ENCODE results near the gene DSG4. TPM values are rescaled to one million over a fixed set of nuclear protein-coding genes. Genes with fewer than 3 reads are reported as not detected.

The DSG4 gene
- total and polyA plus RNA-seq, 9 of the 15 experiments (the other 6 are each of a cell fraction or from before 2014, with no cell fraction given), result not detected

DNA sequence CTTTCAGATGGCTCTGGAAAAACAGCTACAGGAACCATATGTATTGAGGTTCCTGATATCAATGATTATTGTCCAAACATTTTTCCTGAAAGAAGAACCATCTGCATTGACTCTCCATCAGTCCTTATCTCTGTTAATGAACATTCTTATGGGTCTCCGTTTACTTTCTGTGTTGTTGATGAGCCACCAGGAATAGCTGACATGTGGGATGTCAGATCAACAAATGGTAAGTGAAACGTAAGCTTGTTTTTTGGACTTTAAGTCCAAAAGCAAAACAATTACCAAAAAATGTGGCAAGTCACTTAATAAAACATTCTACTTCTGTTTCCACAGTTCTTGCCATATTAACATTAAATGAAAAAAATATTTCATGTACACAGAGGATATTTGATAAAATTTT, 26.8 kb downstream of the DSG4 start (continued):
- TF ChIP-seq, protein P1, sequence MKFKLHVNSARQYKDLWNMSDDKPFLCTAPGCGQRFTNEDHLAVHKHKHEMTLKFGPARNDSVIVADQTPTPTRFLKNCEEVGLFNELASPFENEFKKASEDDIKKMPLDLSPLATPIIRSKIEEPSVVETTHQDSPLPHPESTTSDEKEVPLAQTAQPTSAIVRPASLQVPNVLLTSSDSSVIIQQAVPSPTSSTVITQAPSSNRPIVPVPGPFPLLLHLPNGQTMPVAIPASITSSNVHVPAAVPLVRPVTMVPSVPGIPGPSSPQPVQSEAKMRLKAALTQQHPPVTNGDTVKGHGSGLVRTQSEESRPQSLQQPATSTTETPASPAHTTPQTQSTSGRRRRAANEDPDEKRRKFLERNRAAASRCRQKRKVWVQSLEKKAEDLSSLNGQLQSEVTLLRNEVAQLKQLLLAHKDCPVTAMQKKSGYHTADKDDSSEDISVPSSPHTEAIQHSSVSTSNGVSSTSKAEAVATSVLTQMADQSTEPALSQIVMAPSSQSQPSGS (CRISPR knock-in tag; IDR thresholded peaks at IDR 0.05), result no peak
- TF ChIP-seq KHSRP (IDR thresholded peaks at IDR 0.05), result no peak

DNA sequence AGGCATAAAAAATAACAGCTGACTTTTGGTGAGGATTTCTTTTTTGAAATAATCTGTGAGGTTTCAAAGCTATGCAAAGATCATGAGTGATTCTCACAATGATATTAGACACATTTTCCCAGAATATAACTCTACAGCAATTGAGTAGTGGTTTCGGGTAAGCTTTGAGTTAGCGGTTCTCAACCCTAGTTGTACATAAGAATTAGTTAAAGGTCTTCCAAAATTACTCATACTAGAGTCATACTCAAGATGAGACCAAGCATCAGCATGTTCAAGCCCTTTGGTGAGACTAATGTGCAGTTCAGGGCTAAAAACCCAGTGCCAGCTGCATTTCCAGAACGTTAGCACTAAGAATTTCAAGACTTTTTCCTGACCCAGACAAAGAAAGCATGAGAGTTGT, 31.1 kb downstream of the DSG4 start:
- no peaks in the 10 kb centered on the region for H4K20me1 ChIP-seq (replicated peaks; ENCODE audit: control insufficient read depth, insufficient read depth, low read length)
- in situ Hi-C loops (cut with MboI) (no loop called here), intact Hi-C loops (cut with micrococcal nuclease) (no loop called here)
- no peaks in the 10 kb centered on the region for H3K36me3 ChIP-seq (ENCODE audit: control insufficient read depth, insufficient read depth, low read length)
- no peaks in the 10 kb centered on the region for H3K9me1 ChIP-seq (ENCODE audit: control insufficient read depth, insufficient read depth, low read length)
- CTCF ChIA-PET (ENCODE audit: low intra/inter-chr PET ratio), result no interaction called here
- peaks cover 0 to 6% of the 10 kb centered on the region in 2 experiments; a peak in 1 of 5 replicates for H3K4me1 ChIP-seq (replicated peaks in 1 of 2; ENCODE audit: control insufficient read depth in 2 of 2, insufficient read depth in 2 of 2, low read length in 2 of 2)
- H3K9me3 ChIP-seq (replicated peaks; ENCODE audit: control insufficient read depth, insufficient read depth, low read depth, low read length), result no peaks in the 10 kb centered on the region
- no peaks in the 10 kb centered on the region for H3K79me2 ChIP-seq (ENCODE audit: control insufficient read depth, insufficient read depth, low read length)
- H3K9ac ChIP-seq (ENCODE audit: insufficient read depth in 1 of 2, low read depth in 2 of 2, low read length in 2 of 2), result no peak overlapping the region
- H3K27me3 ChIP-seq (ENCODE audit: control insufficient read depth in 2 of 2, insufficient read depth in 2 of 2, low read length in 2 of 2), result peaks cover 0 to 6% of the 10 kb centered on the region in 2 experiments; a peak in 1 of 5 replicates
- DNase-seq (ENCODE audit: extremely low read depth in 1 of 4, low spot score in 3 of 4), result no peak
- no peak overlapping the region for H3K4me2 ChIP-seq (ENCODE audit: insufficient read depth, low read length)
- WGBS (ENCODE audit: insufficient coverage, low coverage, missing lambda C conversion rate), result 3% methylated on average over 3 of the region's 3 CpGs
- ATAC-seq, result no peak
- no peak overlapping the region for H2AFZ ChIP-seq (ENCODE audit: low read depth, low read length)
- H3K27ac ChIP-seq (ENCODE audit: extremely low read depth, low read depth, low read length), result no peak overlapping the region
- no TSS peak for BruUV-seq (replicated peaks)
- no peak for FAIRE-seq
- POLR2A ChIA-PET, result no interaction called here
- no peak overlapping the region for H3K4me3 ChIP-seq
- no peak for TF ChIP-seq LEF1 (IDR thresholded peaks at IDR 0.05)
- no peak for TF ChIP-seq ZNF584 (CRISPR knock-in tag; IDR thresholded peaks at IDR 0.05; ENCODE audit: low read depth)
- TF ChIP-seq ZSCAN32 (CRISPR knock-in tag; IDR thresholded peaks at IDR 0.05), result no peak
- TF ChIP-seq HDAC1 (IDR thresholded peaks at IDR 0.05), result no peak
- TF ChIP-seq, protein P2, sequence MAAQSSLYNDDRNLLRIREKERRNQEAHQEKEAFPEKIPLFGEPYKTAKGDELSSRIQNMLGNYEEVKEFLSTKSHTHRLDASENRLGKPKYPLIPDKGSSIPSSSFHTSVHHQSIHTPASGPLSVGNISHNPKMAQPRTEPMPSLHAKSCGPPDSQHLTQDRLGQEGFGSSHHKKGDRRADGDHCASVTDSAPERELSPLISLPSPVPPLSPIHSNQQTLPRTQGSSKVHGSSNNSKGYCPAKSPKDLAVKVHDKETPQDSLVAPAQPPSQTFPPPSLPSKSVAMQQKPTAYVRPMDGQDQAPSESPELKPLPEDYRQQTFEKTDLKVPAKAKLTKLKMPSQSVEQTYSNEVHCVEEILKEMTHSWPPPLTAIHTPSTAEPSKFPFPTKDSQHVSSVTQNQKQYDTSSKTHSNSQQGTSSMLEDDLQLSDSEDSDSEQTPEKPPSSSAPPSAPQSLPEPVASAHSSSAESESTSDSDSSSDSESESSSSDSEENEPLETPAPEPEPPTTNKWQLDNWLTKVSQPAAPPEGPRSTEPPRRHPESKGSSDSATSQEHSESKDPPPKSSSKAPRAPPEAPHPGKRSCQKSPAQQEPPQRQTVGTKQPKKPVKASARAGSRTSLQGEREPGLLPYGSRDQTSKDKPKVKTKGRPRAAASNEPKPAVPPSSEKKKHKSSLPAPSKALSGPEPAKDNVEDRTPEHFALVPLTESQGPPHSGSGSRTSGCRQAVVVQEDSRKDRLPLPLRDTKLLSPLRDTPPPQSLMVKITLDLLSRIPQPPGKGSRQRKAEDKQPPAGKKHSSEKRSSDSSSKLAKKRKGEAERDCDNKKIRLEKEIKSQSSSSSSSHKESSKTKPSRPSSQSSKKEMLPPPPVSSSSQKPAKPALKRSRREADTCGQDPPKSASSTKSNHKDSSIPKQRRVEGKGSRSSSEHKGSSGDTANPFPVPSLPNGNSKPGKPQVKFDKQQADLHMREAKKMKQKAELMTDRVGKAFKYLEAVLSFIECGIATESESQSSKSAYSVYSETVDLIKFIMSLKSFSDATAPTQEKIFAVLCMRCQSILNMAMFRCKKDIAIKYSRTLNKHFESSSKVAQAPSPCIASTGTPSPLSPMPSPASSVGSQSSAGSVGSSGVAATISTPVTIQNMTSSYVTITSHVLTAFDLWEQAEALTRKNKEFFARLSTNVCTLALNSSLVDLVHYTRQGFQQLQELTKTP (IDR thresholded peaks at IDR 0.05; ENCODE audit: low read depth in 1 of 2, partially characterized antibody in 2 of 2), result no peak
- no peak for TF ChIP-seq MIER1 (IDR thresholded peaks at IDR 0.05; ENCODE audit: low read depth)
- no peak for TF ChIP-seq MEF2A (IDR thresholded peaks at IDR 0.05; ENCODE audit: control insufficient read depth, low read depth, low read length)
- TF ChIP-seq, protein P3, sequence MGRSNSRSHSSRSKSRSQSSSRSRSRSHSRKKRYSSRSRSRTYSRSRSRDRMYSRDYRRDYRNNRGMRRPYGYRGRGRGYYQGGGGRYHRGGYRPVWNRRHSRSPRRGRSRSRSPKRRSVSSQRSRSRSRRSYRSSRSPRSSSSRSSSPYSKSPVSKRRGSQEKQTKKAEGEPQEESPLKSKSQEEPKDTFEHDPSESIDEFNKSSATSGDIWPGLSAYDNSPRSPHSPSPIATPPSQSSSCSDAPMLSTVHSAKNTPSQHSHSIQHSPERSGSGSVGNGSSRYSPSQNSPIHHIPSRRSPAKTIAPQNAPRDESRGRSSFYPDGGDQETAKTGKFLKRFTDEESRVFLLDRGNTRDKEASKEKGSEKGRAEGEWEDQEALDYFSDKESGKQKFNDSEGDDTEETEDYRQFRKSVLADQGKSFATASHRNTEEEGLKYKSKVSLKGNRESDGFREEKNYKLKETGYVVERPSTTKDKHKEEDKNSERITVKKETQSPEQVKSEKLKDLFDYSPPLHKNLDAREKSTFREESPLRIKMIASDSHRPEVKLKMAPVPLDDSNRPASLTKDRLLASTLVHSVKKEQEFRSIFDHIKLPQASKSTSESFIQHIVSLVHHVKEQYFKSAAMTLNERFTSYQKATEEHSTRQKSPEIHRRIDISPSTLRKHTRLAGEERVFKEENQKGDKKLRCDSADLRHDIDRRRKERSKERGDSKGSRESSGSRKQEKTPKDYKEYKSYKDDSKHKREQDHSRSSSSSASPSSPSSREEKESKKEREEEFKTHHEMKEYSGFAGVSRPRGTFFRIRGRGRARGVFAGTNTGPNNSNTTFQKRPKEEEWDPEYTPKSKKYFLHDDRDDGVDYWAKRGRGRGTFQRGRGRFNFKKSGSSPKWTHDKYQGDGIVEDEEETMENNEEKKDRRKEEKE (IDR thresholded peaks at IDR 0.05; ENCODE audit: borderline replicate concordance in 1 of 2, control insufficient read depth in 1 of 2, low read depth in 2 of 2, low read length in 1 of 2), result no peak

Data from K562 (cell line).